Glutamatergic neuron (in vitro differentiated cells): Measurements from ENCODE around the gene UBXN4. TPM values are rescaled to one million over a fixed set of nuclear protein-coding genes. Genes with fewer than 3 reads are reported as not detected.

Source experiments
- DNase-seq: peaks from one replicate; pipeline ENCODE4 v3.0.0; 2022
- H3K27ac Mint-ChIP-seq: one replicate; pipeline ENCODE4 v1.8.0; 2020; ENCODE audit warnings: mild to moderate bottlenecking, mixed read lengths, inconsistent platforms; ENCODE audit not compliant: unreplicated experiment
- H3K27me3 Mint-ChIP-seq: one replicate; pipeline ENCODE4 v1.8.0; 2020; ENCODE audit warnings: mild to moderate bottlenecking, moderate library complexity, mixed read lengths, inconsistent platforms; ENCODE audit not compliant: unreplicated experiment
- H3K36me3 Mint-ChIP-seq: one replicate; pipeline ENCODE4 v1.8.0; 2020; ENCODE audit warnings: mild to moderate bottlenecking, mixed read lengths, inconsistent platforms; ENCODE audit not compliant: unreplicated experiment
- H3K4me1 Mint-ChIP-seq: one replicate; pipeline ENCODE4 v1.8.0; 2020; ENCODE audit warnings: mild to moderate bottlenecking, low read depth, mixed read lengths, inconsistent platforms; ENCODE audit not compliant: unreplicated experiment
- H3K4me3 Mint-ChIP-seq: one replicate; pipeline ENCODE4 v1.8.0; 2020; ENCODE audit warnings: mild to moderate bottlenecking, mixed read lengths, inconsistent platforms; ENCODE audit not compliant: unreplicated experiment
- H3K9me3 Mint-ChIP-seq: one replicate; pipeline ENCODE4 v1.8.0; 2020; ENCODE audit warnings: mild to moderate bottlenecking, moderate library complexity, mixed read lengths, inconsistent platforms; ENCODE audit not compliant: unreplicated experiment
- CTCF ChIP-seq: fragments of 200-600 bp; sonication (generic); IDR thresholded peaks from one replicate; pipeline ENCODE4 v1.5.0; 2021; ENCODE audit not compliant: partially characterized antibody, unreplicated experiment
- total RNA-seq: library from RNA; stranded (reverse); fragmentation: NEBNext Ultra II Directional; extraction: Animal tissue kit (Norgen Biotek cat#: 25700); gene quantifications from one replicate; pipeline ENCODE4 v1.2.1, GENCODE V29; 2021; ENCODE audit not compliant: unreplicated experiment

Gene UBXN4
- total RNA-seq, 1 donor from 2014 or later: 134 TPM

- Mint-ChIP-seq H3K36me3 (no peaks in the 10 kb centered on the region), H3K27me3 (no peaks in the 10 kb centered on the region), H3K27ac (no peak overlapping the region), H3K4me3 (no peak overlapping the region), H3K4me1 (no peaks in the 10 kb centered on the region), H3K9me3 (no peaks in the 10 kb centered on the region)
- TF ChIP-seq CTCF: no peak
- no peak for DNase-seq
Observed at GRCh38 chr2:135773917-135774316, 32.3 kb downstream of the UBXN4 start.

DNA sequence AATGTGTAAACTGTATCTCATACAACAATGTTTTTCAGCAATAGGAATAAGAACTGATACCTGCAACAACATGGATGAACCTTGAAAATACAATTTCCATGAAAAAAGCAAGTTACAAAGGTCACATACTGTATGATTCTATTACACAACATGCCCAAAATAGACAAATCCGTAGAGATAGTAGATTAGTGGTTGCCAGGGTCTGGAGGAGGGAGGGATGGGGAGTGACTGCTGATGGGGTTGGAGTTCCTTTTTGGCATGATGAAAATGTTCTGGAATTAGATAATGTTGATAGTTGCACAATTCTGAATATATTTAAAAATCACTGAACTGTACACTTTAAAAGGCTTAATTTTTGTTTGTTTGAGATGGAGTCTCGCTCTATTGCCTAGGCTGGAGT lies 33.8 kb downstream of the UBXN4 start:
- Mint-ChIP-seq H3K27ac (no peak overlapping the region), H3K36me3 (no peaks in the 10 kb centered on the region), H3K9me3 (no peaks in the 10 kb centered on the region), H3K4me3 (no peak overlapping the region), H3K27me3 (no peaks in the 10 kb centered on the region), H3K4me1 (no peaks in the 10 kb centered on the region)
- no peak for TF ChIP-seq CTCF
- DNase-seq: no peak

GRCh38 chr2:135776367-135776766 lies 34.7 kb downstream of the UBXN4 start:
- Mint-ChIP-seq H3K4me3 (no peak overlapping the region), H3K36me3 (no peaks in the 10 kb centered on the region), H3K4me1 (no peaks in the 10 kb centered on the region), H3K27ac (no peak overlapping the region), H3K9me3 (no peaks in the 10 kb centered on the region), H3K27me3 (no peaks in the 10 kb centered on the region)
- DNase-seq: no peak
- TF ChIP-seq CTCF: no peak

- peaks cover 4% of the 10 kb centered on the region for H3K4me1 Mint-ChIP-seq
- H3K9me3 Mint-ChIP-seq: peaks cover 3% of the 10 kb centered on the region
- no peak for DNase-seq
- no peak for TF ChIP-seq CTCF
- H3K4me3 Mint-ChIP-seq: no peak overlapping the region
- peaks cover 15% of the 10 kb centered on the region for H3K36me3 Mint-ChIP-seq
- peaks cover 4% of the 10 kb centered on the region for H3K27me3 Mint-ChIP-seq
- no peak overlapping the region for H3K27ac Mint-ChIP-seq
Observed at GRCh38 chr2:135782231-135782630, 40.6 kb downstream of the UBXN4 start.

DNA sequence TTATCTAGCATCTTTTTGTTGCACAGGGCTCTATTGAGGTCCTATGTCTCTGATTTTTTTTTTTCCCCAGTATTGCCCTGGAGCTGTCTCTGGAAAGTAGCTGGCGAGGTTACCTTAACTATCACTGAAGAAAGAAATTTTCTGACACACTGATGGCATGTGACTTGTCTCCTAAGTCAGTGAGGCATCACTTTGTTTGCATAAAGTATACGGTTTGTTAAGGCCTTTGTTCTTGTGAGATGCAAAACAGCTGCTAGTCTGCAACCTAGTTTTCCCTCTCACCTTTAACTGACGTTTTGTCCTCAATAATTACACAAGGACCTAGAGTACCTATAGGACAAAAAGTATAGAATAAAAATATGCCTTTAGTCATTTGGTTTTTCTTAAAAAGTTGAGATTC lies 41.8 kb downstream of the UBXN4 start:
- no peak for TF ChIP-seq CTCF
- DNase-seq: no peak
- H3K9me3 Mint-ChIP-seq: peaks cover 3% of the 10 kb centered on the region
- H3K36me3 Mint-ChIP-seq: peaks cover 16% of the 10 kb centered on the region
- no peak overlapping the region for H3K27ac Mint-ChIP-seq
- H3K4me1 Mint-ChIP-seq: peaks cover 4% of the 10 kb centered on the region
- no peak overlapping the region for H3K4me3 Mint-ChIP-seq
- H3K27me3 Mint-ChIP-seq: peaks cover 4% of the 10 kb centered on the region
